SH-SY5Y (cell line): ENCODE measurements around the gene CGREF1.

Source experiments
- GATA2 ChIP-seq: IDR thresholded peaks from 2 replicates; pipeline ENCODE4 v1.6.1; 2011; ENCODE audit warnings: mild to moderate bottlenecking, low read depth, low read length
- GATA3 ChIP-seq: IDR thresholded peaks from 2 replicates; pipeline ENCODE4 v1.6.1; 2011; ENCODE audit warnings: low read depth, mild to moderate bottlenecking, low read length, moderate library complexity

- no peak for TF ChIP-seq GATA2
- TF ChIP-seq GATA3: no peak
Measured at GRCh38 chr2:27094353-27094984, 24.5 kb downstream of the CGREF1 start.
